Ishikawa (cell line): ENCODE results near the gene MYO5C.

Source experiments
- CEBPB ChIP-seq: IDR thresholded peaks from 2 replicates; pipeline ENCODE4 v1.6.1; 2012
- EP300 ChIP-seq: IDR thresholded peaks from 2 replicates; pipeline ENCODE4 v1.6.1; 2012; ENCODE audit warnings: borderline replicate concordance
- TAF1 ChIP-seq: IDR thresholded peaks from 2 replicates; pipeline ENCODE4 v1.6.1; 2012; ENCODE audit warnings: low read depth, mild to moderate bottlenecking
- TCF12 ChIP-seq: IDR thresholded peaks from 2 replicates; pipeline ENCODE4 v1.6.1; 2012; ENCODE audit warnings: low read depth
- YY1 ChIP-seq: IDR thresholded peaks from 2 replicates; pipeline ENCODE4 v1.6.1; 2012; ENCODE audit warnings: low read depth
- ZBTB7A ChIP-seq: IDR thresholded peaks from 2 replicates; pipeline ENCODE4 v1.6.1; 2012; ENCODE audit warnings: low read depth
- TF ChIP-seq, protein P1 (sequence below): IDR thresholded peaks from 2 replicates; pipeline ENCODE4 v1.6.1; 2012
- TF ChIP-seq, protein P2 (sequence below): IDR thresholded peaks from 2 replicates; pipeline ENCODE4 v1.6.1; 2012; ENCODE audit warnings: low read depth, mild to moderate bottlenecking
- TF ChIP-seq, protein P3 (sequence below): IDR thresholded peaks from 2 replicates; pipeline ENCODE4 v1.6.1; 2012

DNA sequence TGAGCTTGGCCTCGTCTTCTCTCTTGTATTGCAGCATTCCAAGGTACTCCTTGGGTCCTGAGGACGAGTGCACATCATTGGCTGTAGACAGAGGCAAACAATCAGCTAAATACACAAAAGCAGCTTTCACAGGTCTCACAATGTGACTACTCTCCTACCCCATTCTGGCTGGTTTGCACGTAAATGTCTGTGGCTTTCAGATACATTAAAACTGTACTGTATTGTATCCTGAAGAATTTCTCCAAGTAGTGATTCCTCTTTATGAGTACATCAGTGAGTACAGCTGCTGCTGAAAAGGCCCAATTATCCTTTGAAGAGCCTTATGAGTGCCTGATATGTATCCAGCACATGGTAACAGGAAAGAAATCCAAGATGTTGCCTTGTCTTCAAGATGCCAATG is 82.4 kb downstream of the MYO5C start:
- no peak for TF ChIP-seq TCF12
- TF ChIP-seq, protein P1, sequence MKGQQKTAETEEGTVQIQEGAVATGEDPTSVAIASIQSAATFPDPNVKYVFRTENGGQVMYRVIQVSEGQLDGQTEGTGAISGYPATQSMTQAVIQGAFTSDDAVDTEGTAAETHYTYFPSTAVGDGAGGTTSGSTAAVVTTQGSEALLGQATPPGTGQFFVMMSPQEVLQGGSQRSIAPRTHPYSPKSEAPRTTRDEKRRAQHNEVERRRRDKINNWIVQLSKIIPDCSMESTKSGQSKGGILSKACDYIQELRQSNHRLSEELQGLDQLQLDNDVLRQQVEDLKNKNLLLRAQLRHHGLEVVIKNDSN = no peak
- TF ChIP-seq CEBPB = no peak
- no peak for TF ChIP-seq ZBTB7A
- TF ChIP-seq TAF1 = no peak
- TF ChIP-seq EP300 = no peak
- TF ChIP-seq YY1 = no peak
- TF ChIP-seq, protein P2, sequence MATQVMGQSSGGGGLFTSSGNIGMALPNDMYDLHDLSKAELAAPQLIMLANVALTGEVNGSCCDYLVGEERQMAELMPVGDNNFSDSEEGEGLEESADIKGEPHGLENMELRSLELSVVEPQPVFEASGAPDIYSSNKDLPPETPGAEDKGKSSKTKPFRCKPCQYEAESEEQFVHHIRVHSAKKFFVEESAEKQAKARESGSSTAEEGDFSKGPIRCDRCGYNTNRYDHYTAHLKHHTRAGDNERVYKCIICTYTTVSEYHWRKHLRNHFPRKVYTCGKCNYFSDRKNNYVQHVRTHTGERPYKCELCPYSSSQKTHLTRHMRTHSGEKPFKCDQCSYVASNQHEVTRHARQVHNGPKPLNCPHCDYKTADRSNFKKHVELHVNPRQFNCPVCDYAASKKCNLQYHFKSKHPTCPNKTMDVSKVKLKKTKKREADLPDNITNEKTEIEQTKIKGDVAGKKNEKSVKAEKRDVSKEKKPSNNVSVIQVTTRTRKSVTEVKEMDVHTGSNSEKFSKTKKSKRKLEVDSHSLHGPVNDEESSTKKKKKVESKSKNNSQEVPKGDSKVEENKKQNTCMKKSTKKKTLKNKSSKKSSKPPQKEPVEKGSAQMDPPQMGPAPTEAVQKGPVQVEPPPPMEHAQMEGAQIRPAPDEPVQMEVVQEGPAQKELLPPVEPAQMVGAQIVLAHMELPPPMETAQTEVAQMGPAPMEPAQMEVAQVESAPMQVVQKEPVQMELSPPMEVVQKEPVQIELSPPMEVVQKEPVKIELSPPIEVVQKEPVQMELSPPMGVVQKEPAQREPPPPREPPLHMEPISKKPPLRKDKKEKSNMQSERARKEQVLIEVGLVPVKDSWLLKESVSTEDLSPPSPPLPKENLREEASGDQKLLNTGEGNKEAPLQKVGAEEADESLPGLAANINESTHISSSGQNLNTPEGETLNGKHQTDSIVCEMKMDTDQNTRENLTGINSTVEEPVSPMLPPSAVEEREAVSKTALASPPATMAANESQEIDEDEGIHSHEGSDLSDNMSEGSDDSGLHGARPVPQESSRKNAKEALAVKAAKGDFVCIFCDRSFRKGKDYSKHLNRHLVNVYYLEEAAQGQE = no peak
- TF ChIP-seq, protein P3, sequence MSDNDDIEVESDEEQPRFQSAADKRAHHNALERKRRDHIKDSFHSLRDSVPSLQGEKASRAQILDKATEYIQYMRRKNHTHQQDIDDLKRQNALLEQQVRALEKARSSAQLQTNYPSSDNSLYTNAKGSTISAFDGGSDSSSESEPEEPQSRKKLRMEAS = no peak
